Skin of body (tissue), 2 donors: ENCODE data around the gene LPGAT1. TPM values are rescaled to one million over a fixed set of nuclear protein-coding genes. Genes with fewer than 3 reads are reported as not detected.
"Not testable (repeated sequence)": the region's sequence is repeated elsewhere in the genome, so short reads cannot be mapped to it uniquely, and the experiment has no call there.

ENCODE experiments used
- DNase-seq: peaks from one replicate; lab custom pipeline; 2025; lab: John Stamatoyannopoulos, UW
- total RNA-seq: library from RNA; depleted of rRNA; stranded (reverse); fragments of >200 nt; gene quantifications from one replicate; pipeline ENCODE4 v1.2.3, GENCODE V29; 2014

Gene LPGAT1
- total RNA-seq, 1 donor from 2014 or later, result 27.0 TPM

DNA sequence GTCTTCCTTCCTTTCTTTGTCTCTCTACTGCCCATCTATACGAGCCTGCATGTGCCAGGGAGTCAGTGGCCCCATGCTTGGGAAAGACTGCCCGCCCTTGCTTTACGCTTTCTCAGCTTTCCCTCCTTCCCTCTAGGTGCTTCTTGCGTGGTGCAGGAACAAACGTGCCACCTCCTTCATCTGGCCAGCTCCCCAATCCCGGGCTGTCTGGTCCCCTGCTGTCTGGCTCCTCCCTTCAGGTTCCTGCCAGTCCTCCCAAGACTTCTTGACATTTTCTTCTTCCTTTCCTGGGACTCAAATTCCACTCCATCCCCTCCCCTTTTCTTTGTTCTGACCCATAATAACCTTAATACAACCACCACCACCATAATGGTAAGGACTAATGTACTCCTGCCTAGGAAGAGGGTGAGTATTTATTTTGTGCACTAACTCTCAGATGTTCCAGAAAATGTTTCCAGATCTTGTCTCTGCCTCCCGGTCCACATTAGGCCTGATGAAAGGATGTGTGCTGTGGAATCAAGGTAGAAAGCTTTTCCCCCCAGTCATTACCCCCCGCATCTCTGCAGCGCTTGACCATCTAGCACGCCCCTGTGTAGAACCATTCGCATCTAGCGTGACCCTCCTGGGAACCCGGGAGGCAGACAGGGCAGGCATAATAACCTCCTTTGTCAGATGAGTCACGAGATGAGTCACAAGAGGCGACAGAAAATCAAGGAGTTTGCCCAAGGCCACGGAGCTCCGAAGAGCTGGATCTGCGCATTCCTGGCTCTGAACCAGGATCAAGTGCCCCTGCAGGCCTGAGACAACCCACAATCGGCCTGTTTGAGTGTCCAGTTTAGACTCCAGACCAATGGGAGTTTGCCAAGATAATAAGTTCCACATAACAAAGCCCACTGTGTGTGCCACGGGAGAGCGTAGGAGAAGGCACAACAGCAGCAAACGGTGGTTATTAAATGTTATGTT lies 95.1 kb downstream of the LPGAT1 start:
- peak; percentile 6 for DNase-seq

DNA sequence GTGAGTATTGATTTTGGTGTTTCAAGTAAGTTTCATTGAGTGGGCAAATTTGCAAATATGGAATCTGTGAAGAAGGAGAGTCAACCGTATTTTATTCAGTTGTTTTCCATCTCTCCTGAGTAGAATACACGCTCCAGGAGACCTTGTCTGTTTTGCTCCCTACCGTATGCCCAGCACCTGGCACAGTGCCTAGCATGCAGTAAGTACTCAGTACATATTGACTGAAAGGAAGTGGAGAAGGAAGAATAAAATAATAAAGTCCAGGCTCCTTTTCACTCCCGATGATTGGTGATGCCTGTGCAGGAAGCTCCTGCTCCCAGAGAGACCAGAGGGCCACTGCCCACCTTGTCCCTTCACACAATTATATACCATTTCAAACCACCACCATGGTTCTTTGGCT lies 95.8 kb downstream of the LPGAT1 start:
- DNase-seq, result no peak

GRCh38 chr1:211734359-211734758 lies 96.2 kb downstream of the LPGAT1 start:
- DNase-seq, result no peak

DNA sequence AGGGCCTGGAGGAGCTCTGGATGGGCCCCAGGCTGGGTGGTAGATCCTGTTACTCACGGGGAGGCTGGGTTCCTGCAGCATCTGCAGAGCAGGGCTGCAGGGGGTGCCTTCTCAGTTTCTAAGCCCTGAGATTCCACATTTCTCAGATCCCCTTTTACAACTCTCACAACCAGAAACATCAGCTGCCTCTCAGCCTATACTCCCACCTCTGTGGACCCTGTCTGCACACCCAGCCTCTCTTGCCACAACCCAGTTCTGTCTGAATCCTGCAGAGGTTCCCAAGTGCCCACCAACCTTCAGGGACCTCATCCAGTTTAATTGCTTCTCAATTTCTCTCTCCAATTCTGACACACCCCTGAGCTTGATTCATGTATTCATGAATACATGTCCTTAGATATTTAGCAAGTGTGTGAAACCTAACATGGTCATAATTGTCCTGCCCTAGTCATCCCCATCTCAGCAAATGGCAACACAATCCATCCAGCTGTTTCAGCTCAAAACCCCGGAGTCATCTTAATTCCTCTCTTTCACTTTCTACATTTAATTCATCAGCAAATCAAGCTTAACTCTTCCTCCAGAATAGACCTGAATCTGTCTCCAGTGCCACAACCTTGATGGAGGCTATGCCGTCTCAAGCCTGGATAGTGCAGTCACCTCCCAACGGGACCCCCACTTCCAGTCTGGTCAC lies 98.1 kb downstream of the LPGAT1 start:
- DNase-seq, result no peak

DNA sequence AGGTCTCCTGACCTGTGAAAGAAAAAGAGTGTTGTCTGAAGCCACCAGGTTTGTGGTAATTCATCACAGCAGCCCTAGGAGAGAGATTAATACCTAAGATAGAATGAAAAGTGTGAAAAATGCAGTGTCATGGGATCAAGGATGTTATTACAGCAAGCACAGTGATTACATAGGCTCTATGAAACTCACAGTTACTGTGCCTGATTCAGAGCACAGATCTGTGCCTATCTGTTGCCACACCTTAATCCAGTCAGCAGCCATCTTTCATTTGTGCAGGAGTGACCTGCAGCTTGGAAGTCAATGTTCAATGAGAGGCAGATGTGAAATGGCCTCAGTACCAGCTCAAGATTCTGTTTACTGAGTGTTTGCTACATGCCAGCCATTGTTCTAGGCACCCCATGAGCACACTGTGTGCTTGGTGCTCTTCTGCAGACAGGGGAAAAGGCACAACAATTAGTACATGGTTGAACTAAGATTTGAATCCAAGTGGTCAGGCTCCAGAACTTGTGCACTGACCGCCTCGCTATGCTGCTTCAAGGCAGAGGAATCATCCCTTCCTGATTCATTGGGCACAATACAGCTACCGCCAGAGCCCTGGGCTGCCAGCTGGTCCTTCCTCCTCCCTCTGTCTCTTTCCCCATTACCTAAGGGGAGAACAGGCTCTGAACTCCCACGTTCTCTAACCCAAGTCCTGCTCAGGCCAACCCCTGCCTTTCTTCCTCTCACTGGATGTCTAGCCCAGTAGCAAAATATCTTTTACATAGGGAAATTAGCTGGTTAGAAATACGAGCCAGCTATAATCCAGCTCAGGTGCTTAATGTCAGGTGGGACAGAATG lies 98.9 kb downstream of the LPGAT1 start:
- DNase-seq, result no peak

DNA sequence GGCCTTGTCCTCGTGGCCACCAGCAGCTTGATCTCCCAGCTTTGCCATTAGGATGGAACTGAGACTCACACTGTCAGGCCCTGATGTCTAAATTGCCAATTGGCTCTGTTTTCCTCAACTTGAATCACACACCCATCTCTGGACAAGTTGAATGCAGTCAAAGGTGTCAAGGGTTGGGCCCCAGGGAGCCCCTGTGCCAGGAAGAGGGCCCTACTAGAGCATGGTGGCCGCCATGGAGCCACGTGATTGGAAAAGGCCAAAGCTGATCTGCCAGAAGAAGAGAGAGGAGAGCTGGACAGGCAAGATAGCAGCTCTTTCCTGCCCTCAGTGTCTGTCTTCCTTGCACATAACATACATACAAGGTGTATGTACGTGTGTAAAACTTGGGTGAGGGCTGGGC lies 100.2 kb downstream of the LPGAT1 start:
- DNase-seq, result no peak

- no peak for DNase-seq
These were observed 101.3 kb downstream of the LPGAT1 start for GRCh38 chr1:211729238-211729637.

- peak; percentile 72 for DNase-seq
These were observed 104.0 kb downstream of the LPGAT1 start for GRCh38 chr1:211726467-211726995.

DNA sequence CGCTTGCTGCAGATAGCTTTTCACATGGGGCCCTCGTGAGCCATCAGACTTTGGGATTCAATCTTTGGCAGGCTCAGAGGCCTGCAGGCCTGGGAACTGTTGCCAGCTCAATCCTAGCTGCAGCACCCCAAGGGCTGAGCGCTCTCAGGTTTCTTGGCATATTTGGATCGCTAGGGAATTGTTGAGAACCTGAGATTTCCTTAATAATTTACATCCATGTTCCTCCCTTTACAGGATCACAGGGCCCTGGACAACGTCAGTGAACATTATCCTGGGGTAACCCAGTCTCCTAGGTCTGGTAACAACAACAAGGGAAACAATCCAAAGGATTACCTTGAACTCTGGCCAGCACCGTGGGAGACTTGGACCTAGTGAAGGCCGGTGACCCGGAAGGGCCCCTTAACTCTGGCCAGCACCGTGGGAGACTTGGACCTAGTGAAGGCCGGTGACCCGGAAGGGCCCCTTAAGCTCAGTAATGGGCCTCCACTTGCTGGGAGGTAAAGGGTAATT lies 105.8 kb downstream of the LPGAT1 start:
- peak; percentile 13 for DNase-seq

DNA sequence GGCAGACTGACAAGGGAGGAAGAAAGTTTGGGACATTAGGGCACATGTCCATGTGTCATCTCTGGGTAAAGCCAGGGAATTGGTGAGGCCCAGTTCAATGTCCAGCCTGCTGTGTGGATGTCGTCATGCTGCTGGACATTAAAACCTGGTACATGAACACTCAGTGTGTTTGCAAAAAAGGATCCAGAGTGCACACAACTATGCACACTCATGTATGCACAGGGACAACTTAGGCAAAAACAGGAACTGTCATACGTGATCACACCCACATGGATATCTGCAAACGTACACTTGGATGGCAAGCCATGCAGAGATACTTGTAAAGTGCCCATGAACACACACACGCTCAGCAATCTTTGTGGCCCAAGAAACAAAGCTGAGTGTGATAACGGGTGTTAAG lies 107.3 kb downstream of the LPGAT1 start:
- DNase-seq, result no peak

DNA sequence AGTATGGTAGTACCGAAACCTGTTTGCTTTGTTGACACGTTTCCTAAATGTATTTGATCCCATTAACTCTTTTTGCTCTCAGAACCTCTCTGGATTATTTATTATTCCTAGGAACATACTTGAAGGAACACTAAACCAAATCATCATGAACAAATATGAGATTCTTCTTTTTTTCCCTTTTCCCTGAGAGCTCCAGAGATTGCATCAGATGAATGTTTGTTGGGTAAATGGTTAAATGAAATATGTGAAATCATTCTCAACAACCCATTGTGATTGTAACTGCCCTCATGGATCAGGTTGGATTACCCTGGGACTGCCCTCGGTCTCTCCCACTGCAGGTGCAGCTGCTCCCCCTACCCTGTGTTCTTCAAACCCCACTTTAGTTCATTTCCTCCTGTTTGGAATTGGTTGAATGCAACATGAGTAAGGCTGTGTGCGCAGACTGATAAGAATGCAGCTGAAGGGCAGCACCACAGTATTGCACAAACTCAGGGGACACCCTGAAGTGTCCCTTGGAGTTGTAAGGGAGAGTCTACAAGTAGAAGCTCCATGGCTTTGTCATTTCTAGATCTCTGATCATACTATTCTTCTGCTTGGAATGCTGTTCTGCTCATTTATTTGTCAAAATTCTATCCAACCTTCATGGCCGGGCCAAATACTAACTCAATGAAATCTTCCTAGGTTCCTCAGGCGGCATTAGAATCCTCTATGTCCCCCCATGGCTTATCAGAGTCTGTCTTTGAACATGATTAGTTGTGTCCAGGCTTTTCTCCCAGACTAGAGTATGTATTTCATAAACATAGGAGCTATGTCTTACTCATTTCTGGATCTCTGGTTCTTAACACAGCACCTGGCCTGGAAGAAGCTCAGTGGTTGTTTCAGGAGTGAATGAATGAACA lies 108.0 kb downstream of the LPGAT1 start:
- DNase-seq, result no peak

DNA sequence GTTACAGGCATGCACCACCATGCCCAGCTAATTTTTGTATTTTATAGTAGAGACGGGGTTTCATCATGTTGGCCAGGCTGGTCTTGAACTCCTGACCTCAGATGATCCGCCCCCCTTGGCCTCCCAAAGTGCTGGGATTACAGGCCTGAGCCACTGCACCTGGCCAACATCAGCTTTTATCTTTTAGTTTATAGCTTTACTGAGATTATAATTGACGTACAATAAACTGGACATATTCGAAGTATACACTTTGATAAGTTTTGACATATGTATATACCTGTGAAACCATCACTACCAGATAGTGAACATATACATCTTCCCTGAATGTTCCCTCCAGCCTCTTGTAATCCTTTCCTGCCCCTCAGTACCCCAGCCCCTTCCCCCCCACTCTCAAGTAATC lies 114.0 kb downstream of the LPGAT1 start:
- not testable (repeated sequence) for DNase-seq

- peak; percentile 12 for DNase-seq
These were observed 114.6 kb downstream of the LPGAT1 start for GRCh38 chr1:211715971-211716370.

DNA sequence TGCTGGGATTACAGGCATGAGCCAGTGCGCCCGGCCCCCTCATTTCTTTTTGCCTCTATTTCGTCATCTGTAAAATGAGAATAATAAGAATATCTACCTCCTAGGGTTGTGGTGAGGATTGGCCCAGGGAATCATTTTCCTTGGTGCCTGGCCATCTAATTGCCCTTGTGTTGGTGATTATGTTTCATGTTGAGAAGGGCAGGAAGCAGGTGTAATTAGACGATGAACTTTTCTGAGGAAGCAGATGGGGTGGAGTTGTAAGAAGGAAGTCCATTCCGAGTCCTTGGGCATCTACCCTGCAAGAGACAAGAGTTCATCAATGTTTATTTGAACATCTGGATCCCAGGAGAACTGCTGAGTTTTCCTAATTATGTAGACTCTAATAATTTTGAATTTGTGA lies 116.4 kb downstream of the LPGAT1 start:
- DNase-seq, result no peak

- no peak for DNase-seq
These were observed 117.3 kb downstream of the LPGAT1 start for GRCh38 chr1:211713231-211713630.

- DNase-seq, result no peak
These were observed 119.3 kb downstream of the LPGAT1 start for GRCh38 chr1:211711315-211711705.

DNA sequence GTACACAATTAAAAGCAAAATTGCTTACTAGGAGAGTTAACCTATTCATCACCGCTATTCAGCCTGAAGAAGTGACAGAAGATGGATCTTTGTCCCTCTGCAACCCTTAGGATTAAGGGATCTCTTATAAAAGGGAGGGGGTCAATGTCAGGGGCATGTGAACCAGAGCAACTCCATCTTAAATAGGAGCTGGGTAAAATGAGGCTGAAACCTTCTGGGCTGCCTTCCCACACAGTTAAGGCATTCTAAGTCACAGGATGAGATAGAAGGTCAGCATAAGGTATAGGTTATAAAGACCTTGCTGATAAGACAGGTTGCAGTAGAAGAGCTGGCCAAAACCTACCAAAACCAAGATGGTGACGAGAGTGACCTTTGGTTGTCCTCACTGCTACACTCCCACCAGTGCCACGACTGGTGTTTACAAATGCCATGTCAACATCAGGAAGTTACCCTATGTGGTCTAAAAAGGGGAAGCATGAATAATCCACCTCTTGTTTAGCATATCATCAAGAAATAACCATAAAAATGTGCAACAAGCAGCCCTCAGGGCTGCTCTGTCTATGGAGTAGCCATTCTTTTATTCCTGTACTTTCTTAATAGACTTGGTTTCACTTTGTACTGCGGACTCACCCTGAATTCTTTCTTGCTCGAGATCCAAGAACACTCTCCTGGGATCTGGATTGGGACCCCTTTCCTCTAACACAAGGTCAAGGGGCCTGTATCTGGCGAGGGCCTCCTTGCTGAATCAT lies 119.8 kb downstream of the LPGAT1 start:
- no peak for DNase-seq

GRCh38 chr1:211708926-211709325 lies 121.6 kb downstream of the LPGAT1 start:
- DNase-seq, result no peak

- no peak for DNase-seq
These were observed 122.6 kb downstream of the LPGAT1 start for GRCh38 chr1:211708006-211708405.
